GM21515 (cell line): Measurements from ENCODE around the gene SOX30.
A peak's percentile ranks its signal among the peaks of the same experiment; 100 is the strongest.

Source experiments
- ATAC-seq: cut with Tn5 transposase; IDR thresholded peaks from one replicate; pipeline ENCODE4 v1.9.1; 2021; ENCODE audit not compliant: unreplicated experiment

Gene SOX30

DNA sequence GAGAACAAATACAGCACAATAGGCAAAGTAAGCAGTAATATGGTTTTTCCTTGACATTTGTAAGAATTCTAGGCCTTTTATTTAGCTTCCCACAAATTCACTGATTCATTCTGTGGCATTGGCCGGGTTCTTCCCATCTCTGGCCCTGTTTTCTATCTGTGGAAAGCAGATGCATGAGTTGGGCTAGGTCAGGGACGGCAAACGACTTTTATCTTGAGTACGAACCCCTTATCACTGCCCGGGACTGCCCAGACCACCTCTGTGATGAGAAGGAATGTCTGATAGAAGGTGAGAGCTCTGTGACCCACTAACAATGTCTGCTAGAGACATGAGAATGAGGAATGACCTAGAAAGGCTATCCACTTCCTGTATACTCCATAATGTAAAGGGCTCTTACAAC, 41.2 kb downstream of the SOX30 start:
- ATAC-seq, result no peak

DNA sequence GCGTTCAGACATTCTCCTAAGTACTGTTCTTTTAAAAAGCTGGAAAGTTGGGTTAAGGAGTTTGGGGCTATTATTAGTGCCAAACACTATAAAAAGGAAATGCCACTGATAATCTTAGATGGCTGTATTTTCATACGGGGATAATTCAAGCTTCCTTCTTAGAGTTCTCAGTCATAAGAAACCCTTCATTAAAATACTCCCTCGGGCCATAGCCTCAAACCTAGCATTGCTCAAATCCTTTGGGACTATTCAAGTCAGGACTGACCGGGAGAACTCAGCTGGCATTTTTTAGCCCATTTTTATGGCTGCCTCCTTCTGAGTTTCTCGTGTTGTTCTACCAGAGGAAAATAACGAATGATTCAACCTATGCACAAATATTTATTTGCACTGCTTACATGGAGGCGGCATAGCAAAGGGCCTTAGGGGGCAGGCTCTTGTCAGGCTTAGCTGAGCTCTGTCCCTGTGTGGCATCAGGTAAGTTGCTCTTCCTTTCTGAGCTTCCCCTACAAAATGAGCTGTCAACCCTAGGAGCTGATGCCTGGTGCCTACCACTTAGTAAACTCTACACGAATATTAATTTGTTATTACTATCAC, 43.2 kb downstream of the SOX30 start:
- ATAC-seq, result no peak

DNA sequence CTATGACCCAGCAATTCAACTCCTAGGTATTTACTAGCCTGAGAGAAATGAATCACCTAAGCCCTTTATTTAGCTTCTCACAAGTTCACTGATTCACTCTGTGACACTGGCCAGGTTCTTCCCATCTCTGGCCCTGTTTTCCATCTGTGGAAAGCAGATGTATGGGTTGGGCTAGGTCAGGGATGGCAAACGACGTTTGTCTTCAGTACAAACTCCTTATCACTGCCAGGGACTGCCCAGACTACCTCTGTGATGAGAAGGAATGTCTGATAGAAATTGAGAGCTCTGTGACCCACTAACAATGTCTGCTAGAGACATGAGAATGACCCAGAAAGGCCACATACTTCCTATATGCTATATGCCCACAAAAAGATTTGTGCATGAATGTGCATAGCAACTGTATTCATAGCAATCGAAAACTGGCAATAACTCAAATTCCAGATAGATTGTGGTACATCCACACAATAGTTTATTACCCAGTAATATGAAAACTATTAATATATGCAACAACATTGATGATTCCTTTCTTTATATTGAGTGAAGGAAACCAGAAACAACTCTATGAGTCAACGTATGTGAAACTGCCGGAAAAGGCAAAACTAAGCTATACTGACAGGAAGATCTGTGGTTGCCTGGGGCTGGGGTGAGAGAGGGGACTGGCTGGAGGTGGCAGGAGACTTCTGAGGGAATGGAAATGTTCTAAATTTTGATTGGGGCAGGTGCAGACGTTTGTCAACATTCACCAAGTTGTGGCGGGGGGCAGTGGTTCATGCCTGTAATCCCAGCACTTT, 44.7 kb downstream of the SOX30 start:
- ATAC-seq, result peak; percentile 38

- ATAC-seq, result no peak
Measured at GRCh38 chr5:157606046-157606445, 46.2 kb downstream of the SOX30 start.

GRCh38 chr5:157603333-157604190, 48.7 kb downstream of the SOX30 start:
- ATAC-seq, result no peak

DNA sequence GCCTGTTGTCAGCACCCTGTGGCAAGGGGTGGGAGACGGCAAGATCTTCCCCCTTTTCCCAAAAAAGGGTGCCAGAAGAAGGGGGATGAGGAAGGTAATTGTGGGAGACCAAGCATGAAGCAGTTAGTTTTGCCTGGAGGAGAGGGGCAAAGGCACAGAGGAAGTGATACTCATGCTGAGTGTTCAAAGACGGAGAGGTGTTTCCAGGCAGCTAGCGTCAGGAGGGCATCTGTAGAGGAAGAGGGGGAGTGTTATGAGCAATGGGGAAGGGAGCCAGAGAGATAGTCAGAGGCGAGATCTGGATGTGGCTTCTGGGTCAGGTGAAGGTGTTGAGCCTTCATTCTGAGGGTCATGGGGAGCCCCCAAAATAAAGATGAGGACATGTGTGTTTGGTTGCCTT, 49.7 kb downstream of the SOX30 start:
- peak; percentile 61 for ATAC-seq

GRCh38 chr5:157600252-157600651, 52.0 kb downstream of the SOX30 start:
- ATAC-seq, result no peak

DNA sequence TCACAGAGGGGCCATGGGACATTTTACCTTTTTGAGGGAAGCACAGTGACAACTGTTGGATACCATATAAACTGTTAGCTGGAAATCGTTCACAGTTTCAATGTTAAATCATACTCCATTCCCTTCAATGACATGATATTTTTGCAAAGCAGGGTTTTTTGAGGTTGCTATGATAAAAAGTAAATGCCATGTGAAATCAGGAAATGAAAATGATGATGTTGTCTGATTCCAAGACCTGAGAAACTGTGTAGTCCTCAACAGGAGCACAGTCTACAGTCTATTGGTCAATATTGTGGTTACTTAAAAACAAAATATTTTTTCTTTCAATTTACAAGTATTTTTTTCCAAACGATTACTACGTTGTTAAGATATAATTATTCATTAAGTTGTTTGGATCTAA, 52.7 kb downstream of the SOX30 start:
- ATAC-seq, result no peak

GRCh38 chr5:157598350-157598936, 53.8 kb downstream of the SOX30 start:
- no peak for ATAC-seq

DNA sequence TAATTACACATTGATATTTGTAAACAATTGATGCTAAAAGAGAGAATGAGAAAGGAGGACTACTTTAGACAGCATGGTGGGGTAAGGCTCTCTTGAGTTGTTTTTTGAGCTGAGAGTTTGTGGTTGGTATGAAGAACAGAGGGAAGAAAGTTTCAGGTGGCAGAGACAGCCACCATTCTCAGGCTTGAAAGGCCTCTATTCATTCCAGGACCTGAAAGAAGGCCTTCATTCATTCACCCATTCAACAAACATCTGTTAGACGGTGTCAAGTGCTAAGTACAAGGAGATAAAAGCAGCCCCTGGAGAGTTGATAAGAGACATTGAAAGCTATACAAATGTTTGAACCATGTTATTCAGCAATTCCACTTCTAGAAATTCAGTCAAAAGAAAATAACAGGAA, 55.0 kb downstream of the SOX30 start:
- no peak for ATAC-seq

DNA sequence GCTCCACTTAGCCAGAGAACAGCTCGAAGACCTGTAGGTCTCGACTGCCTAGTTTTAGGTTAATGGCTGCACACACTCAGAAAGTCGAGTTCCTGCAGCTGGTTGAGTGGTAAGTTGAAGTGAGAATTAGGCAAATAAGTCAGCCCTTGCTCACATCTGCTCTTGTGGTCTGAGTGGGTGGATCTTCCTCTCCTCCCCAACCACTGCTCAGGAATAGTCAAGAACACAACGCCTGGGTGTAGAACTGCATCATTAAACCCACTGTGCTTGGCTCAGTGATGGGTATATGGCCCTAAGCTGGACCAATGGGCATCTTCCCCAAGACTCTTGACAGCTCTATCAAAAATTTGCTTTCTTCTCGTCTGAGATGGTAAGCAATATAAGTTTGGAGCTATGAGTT, 55.8 kb downstream of the SOX30 start:
- peak; percentile 85 for ATAC-seq

DNA sequence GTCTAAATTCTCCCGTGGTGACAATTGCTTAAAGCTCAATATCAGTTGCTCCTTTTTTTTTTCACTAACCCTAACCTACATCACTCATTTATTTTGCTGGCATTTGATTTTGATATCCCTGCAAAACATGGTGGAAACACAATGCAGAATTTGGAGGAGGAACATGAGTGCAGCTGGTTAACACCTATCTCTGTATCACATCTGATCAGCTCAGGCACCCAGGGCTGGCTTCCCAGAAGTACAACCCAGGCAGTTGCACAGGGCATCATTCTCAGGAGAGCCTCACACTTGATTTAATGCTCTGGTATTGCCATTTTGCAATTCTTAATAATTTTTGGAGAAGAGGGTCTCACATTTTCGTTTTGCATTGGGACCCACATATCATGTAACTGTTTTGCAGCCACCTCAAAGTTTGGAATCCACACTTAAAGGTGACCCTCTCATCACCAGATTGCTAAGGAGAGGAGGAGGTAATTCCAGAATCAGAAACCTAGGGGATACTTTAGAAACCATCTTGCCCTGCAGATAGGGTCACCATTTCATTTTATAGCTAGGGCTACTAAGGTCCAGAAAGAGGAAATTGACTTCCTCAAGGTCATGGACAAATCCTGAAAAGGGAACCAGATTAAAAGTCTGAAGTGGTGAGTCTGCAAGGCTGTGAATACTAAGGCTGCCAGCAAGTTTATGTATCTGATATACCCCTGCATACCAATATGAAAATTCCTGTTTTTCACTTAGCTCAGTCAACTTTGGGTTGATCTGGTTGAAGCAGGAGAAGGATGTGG, 57.4 kb downstream of the SOX30 start:
- no peak for ATAC-seq

GRCh38 chr5:157594257-157594656, 58.0 kb downstream of the SOX30 start:
- no peak for ATAC-seq

DNA sequence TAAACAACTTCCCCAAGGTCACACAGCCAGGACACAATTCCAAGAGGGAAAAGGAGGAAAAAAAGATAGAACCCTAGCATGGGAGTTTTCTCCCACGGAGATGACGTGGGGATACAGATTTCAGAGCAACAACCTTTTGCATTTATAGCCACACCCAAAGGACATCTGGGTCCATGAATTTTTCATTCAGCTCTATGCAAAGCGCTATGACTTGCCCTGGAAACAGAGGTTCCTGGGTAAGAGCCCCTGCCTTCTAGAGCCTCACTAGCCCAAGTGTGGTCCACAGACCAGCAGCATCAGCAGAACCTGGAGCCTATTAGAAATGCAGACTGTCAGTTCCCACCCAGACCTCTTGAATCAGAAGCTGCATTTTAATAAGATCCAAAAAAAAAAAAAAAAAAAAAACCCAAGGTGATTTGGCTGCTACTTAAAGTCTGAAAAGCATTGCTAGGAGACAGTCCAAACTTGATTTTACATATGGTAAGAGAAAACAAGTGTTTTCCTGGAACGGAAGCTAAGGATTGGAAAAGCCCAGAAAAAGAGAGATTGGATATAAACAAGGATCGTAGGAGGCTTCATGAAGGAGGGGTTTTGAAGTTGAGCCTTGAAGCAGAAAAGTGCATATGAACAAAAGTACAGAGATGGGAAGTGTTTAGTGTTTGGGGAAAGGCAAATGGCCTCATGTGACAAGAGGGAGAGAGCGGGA, 59.0 kb downstream of the SOX30 start:
- no peak for ATAC-seq

DNA sequence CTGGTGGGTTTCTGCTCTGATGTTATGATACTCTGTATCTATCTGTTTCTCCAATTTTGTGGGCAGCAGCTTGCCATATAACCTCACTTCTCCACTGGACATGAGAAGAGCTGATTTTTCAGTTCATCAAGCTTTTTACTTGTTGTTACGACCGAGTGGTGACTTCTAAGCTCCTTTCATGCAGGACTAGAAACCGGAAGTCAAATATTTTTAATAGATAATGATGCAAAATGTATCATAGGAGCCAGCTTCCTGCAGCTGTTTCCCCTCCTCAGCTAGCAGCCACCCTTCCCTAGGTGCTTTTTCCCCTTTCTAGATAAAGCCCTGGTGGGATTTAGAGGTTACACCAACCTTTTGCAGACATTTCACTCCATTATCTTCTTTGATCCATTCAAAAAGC, 59.6 kb downstream of the SOX30 start:
- ATAC-seq, result no peak

DNA sequence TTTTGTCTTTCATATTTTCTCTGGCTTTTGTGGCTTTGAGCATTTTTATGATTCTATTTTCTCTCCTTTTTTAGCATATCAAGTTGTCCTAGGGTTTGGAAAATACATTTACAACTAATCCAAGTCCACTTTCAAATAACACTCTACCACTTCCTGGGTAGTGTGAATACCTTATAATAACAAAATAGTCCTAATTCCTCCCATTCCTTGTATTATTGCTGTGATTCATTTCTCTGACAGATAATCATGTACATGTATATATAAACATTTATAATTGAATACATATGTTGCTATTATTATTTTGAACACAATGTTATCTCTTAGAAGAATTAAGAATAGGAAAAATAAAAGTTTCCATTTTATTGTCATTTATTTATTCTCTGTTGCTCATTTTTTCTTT, 61.8 kb downstream of the SOX30 start:
- ATAC-seq, result no peak

DNA sequence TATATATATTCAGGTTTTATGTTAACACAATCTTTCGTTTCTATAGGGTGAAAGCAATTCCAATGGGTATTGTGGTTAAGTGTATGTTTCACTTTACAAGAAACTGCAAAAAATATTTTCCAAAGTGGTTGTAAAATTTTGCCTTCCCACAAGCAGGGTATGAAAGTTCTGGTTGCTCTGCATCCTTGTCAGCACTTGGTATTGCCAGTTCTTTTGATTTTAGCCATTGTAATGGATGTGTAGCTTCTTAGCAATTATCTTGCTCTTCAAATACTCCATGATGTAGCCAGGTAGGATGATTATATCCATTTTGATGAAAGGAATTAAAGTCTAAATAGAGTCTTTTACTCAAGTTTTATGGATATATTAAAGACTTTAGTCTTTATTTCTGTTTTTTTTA, 67.6 kb downstream of the SOX30 start:
- ATAC-seq, result no peak

DNA sequence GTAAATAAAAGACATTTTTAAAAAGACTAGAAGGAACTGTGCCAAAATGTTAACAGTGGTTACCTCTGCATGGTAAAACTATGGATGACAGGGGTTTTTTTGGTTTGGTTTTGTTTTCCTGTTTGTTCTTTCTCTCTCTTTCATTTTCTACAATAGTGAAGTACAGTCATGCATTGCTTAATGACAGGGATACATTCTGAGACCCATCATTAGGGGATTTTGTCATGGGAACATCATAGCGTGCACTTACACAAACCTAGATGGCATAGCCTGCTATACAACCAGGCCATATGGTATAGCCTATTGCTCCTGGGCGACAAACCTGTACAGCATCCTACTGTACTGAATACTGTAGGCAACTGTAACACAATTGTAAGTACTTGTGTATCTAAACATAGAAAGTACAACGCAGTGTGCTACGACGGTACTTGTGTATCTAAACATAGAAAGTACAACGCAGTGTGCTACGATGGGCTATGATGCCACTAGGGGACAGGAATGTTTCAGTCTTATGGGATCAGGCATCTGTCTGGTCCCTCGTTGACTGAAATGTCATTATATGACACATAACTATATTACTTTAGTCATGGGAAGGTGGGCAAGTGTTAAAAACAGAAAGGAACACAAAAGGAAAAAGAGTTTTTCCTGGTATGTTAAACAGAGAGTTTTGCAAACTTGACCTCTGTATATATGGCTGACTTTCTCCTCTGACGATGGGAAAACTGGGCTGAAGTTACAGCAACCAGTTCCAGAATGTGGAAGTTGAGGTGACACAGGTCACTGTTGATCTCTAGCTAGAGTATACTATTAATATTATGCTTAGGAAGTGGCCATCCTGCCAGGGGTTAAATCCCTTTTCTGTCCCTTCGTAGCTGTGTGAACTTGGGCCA, 69.3 kb downstream of the SOX30 start:
- peak; percentile 46 for ATAC-seq

DNA sequence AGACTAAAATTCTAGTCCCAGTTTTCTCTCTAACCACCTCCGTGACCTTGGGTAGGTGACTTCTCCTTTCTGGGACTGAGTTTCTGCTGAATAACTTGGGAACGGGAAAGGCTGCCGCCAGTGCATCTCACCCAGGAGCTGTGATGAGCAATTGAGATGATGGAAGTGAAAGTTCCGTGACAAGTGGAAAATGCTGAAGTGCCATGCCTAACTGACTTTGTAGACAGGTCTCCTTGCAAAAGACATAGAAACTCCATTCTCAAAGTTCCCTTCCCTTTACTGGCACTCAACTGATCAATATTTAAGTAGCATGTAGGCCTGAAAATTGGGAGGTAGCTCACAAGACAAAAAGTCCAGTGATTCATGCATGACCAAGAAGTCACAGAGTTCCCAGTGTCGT, 70.3 kb downstream of the SOX30 start:
- no peak for ATAC-seq
